Esophagus muscularis mucosa (tissue), 4 donors: ENCODE results near the gene DDA1. TPM values are rescaled to one million over a fixed set of nuclear protein-coding genes. Genes with fewer than 3 reads are reported as not detected.
A peak's percentile ranks its signal among the peaks of the same experiment; 100 is the strongest.

ENCODE experiments used
- DNase-seq: peaks from one replicate; pipeline ENCODE4 v3.0.0-alpha.2; 2017; ENCODE audit errors: extremely low spot score
- H3K27ac ChIP-seq, 4 donors: fragments of 200-600 bp; sonication (generic); replicated peaks in 1 of 4; 1 replicate in 3 of 4; 2 replicates in 1 of 4; pipeline ENCODE4 v1.5.1; 2016 to 2019; ENCODE audit warnings: mild to moderate bottlenecking in 1 of 4
- H3K27me3 ChIP-seq, 4 donors: fragments of 200-600 bp; sonication (generic); one replicate each; pipeline versions ENCODE4 v1.5.1 to v1.6.0; 2016 to 2019
- H3K36me3 ChIP-seq, 4 donors: fragments of 200-600 bp; sonication (generic); one replicate each; pipeline ENCODE4 v1.5.1; 2016 to 2019
- H3K4me1 ChIP-seq, 4 donors: fragments of 200-600 bp; sonication (generic); one replicate each; pipeline ENCODE4 v1.5.1; 2016 to 2019
- H3K4me3 ChIP-seq, 4 donors: fragments of 200-600 bp; sonication (generic); 1 replicate in 2 of 4; 2 replicates in 2 of 4; pipeline ENCODE4 v1.5.1; 2016 to 2019; ENCODE audit warnings: mild to moderate bottlenecking in 4 of 4, moderate library complexity in 1 of 4
- H3K9me3 ChIP-seq, 4 donors: fragments of 200-600 bp; sonication (generic); 1 replicate in 3 of 4; 2 replicates in 1 of 4; pipeline ENCODE4 v1.5.1; 2016 to 2019
- CTCF ChIP-seq, 3 experiments: fragments of 200-600 bp in 2 of 3; fragments of 450-650 bp in 1 of 3; sonication (generic) in 2 of 3; IDR thresholded peaks; one replicate each; pipeline ENCODE4 v1.5.1; 2017 to 2019; ENCODE audit warnings: antibody characterized with exemption in 3 of 3, mild to moderate bottlenecking in 2 of 3, moderate library complexity in 1 of 3
- EP300 ChIP-seq: sonication (generic); formaldehyde crosslinking; IDR thresholded peaks from one replicate; pipeline ENCODE4 v1.6.1; 2017; ENCODE audit warnings: antibody characterized with exemption
- POLR2A ChIP-seq: fragments of 450-650 bp; IDR thresholded peaks from one replicate; pipeline ENCODE4 v1.6.1; 2017; ENCODE audit warnings: antibody characterized with exemption, moderate library complexity, mild to moderate bottlenecking, low read depth
- POLR2AphosphoS5 ChIP-seq, 2 donors: sonication (generic); formaldehyde crosslinking; IDR thresholded peaks; one replicate each; pipeline ENCODE4 v1.6.1; 2017; ENCODE audit warnings: antibody characterized with exemption in 2 of 2
- WGBS: methylation state at CpG from one replicate; pipeline ENCODE4 v1.1.5; 2018; 5-methylcytosine and 5-hydroxymethylcytosine counted together
- intact Hi-C: fragments of 100-400 bp; cut with DNase I; formaldehyde crosslinking; loops from one replicate; pipeline ENCODE4 v1.15.1; 2023
- total RNA-seq, 4 donors: library from RNA; depleted of rRNA; stranded (reverse); fragments of >200 nt; gene quantifications; one replicate each; pipeline versions ENCODE4 v1.1.0 to v1.2.1, GENCODE V29; 2016

DDA1 gene
- total RNA-seq, 4 donors from 2014 or later, result 12.0 to 25.4 (median 20.9) TPM

- no peak overlapping the region for H3K4me3 ChIP-seq
- TF ChIP-seq POLR2AphosphoS5 (IDR thresholded peaks at IDR 0.05) (no peak), CTCF (IDR thresholded peaks at IDR 0.05) (no peak), POLR2A (no peak), EP300 (no peak)
- H3K4me1 ChIP-seq, result peaks cover 3 to 39% (median 32%) of the 10 kb centered on the region in 4 donors
- no peak overlapping the region for H3K27ac ChIP-seq
- no peak for DNase-seq
- H3K9me3 ChIP-seq, result no peaks in the 10 kb centered on the region
- H3K36me3 ChIP-seq, result peaks cover 27 to 68% (median 54%) of the 10 kb centered on the region in 4 donors
- H3K27me3 ChIP-seq, result no peaks in the 10 kb centered on the region
- WGBS, result 79% methylated on average over 12 of the region's 19 CpGs
- intact Hi-C loops, result no loop called here
Measured at GRCh38 chr19:17321655-17322489, 12.5 kb downstream of the DDA1 start.

- TF ChIP-seq EP300 (no peak), POLR2AphosphoS5 (IDR thresholded peaks at IDR 0.05) (no peak), CTCF (IDR thresholded peaks at IDR 0.05) (no peak), POLR2A (no peak)
Measured at GRCh38 chr19:17322854-17323253, 13.5 kb downstream of the DDA1 start.

GRCh38 chr19:17323300-17323963 is 14.1 kb downstream of the DDA1 start:
- Histone ChIP-seq H3K9me3 (no peaks in the 10 kb centered on the region), H3K27ac (no peak overlapping the region), H3K4me3 (peak overlapping the region in 1 of 4 donors; percentile 37), H3K27me3 (peaks cover 0 to 3% (median 0%) of the 10 kb centered on the region in 4 donors), H3K4me1 (peaks cover 3 to 54% (median 47%) of the 10 kb centered on the region in 4 donors), H3K36me3 (peaks cover 23 to 59% (median 44%) of the 10 kb centered on the region in 4 donors)
- DNase-seq, result no peak
- intact Hi-C loops, result no loop called here
- TF ChIP-seq POLR2AphosphoS5 (IDR thresholded peaks at IDR 0.05) (no peak), POLR2A (no peak), CTCF (IDR thresholded peaks at IDR 0.05) (no peak), EP300 (no peak)
- WGBS, result 41% methylated on average over 9 of the region's 56 CpGs

More at GRCh38 chr19:17322854-17323253, 13.5 kb downstream of the DDA1 start:
- intact Hi-C loops, result no loop called here
- peaks cover 3 to 48% (median 41%) of the 10 kb centered on the region in 4 donors for H3K4me1 ChIP-seq
- H3K4me3 ChIP-seq, result no peak overlapping the region
- H3K9me3 ChIP-seq, result no peaks in the 10 kb centered on the region
- H3K36me3 ChIP-seq, result peaks cover 23 to 64% (median 47%) of the 10 kb centered on the region in 4 donors
- H3K27me3 ChIP-seq, result no peaks in the 10 kb centered on the region
- DNase-seq, result no peak
- H3K27ac ChIP-seq, result no peak overlapping the region
- 73% methylated on average over 9 of the region's 10 CpGs for WGBS

GRCh38 chr19:17323964-17324332 is 14.6 kb downstream of the DDA1 start:
- WGBS, result no CpG with 5 or more reads among the region's 7 CpGs
- no peak for DNase-seq
- H3K4me1 ChIP-seq, result peaks cover 4 to 59% (median 52%) of the 10 kb centered on the region in 4 donors
- no peak for TF ChIP-seq CTCF (IDR thresholded peaks at IDR 0.05)
- no peak for TF ChIP-seq POLR2A
- no peak for TF ChIP-seq POLR2AphosphoS5 (IDR thresholded peaks at IDR 0.05)
- TF ChIP-seq EP300, result no peak
- H3K4me3 ChIP-seq, result peak overlapping the region in 1 of 4 donors; percentile 37
- peaks cover 0 to 9% (median under 1%) of the 10 kb centered on the region in 4 donors for H3K27me3 ChIP-seq
- H3K36me3 ChIP-seq, result peaks cover 23 to 54% (median 40%) of the 10 kb centered on the region in 4 donors
- no peak overlapping the region for H3K27ac ChIP-seq
- H3K9me3 ChIP-seq, result no peaks in the 10 kb centered on the region
- intact Hi-C loops, result no loop called here
